Ishikawa (cell line): Measurements from ENCODE around the gene PRKCD.

Experiments
- CEBPB ChIP-seq: IDR thresholded peaks from 2 replicates; pipeline ENCODE4 v1.6.1; 2012
- TAF1 ChIP-seq: IDR thresholded peaks from 2 replicates; pipeline ENCODE4 v1.6.1; 2012; ENCODE audit warnings: low read depth, mild to moderate bottlenecking
- YY1 ChIP-seq: IDR thresholded peaks from 2 replicates; pipeline ENCODE4 v1.6.1; 2012; ENCODE audit warnings: low read depth
- TF ChIP-seq, protein P1 (sequence below): IDR thresholded peaks from 2 replicates; pipeline ENCODE4 v1.6.1; 2012

DNA sequence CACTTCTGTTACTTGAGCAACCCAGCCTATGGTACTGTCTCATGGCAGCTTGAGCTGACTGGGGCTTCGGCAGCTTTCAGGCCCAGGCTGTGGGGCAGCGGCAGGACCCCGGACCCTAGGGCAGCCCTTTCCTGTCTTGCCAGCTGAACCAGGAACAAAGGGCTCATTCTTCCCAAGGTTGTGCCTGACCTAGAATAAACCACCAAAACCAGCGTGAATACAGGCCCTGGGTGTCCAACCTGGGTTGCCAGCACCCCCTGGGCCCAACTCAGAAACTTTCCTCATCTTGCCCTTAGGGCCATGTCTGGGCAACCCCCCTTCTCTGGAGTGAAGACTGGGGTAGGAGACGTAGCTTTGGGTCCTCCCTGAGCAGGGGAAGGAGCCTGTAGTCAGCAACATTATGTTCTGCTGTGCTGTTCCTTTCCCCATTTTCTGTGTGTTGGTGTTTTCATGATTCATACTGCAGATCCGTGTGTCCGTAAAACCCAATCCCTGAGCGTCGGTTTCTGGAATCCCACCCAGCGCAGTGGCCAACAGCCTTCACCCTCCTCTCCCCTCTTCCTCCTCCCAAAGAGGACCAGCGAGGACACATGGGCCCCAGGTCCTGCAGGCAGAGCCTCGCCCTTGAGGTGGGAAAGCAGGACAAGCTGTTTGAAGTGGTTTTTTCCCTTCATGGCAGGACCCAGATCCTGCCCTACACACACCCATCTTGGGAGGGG is 61.3 kb downstream of the PRKCD start:
- no peak for TF ChIP-seq YY1
- TF ChIP-seq TAF1: no peak
- TF ChIP-seq CEBPB: no peak
- TF ChIP-seq, protein P1, sequence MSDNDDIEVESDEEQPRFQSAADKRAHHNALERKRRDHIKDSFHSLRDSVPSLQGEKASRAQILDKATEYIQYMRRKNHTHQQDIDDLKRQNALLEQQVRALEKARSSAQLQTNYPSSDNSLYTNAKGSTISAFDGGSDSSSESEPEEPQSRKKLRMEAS: no peak
